Effector memory CD4-positive, alpha-beta T cell (primary cell): ENCODE data around the gene PRPS1.
"Not testable (repeated sequence)": the region's sequence is repeated elsewhere in the genome, so short reads cannot be mapped to it uniquely, and the experiment has no call there.

Experiments
- DNase-seq, 3 donors: peaks; one replicate each; pipeline ENCODE4 v3.0.0-alpha.2; 2020
- H3K27ac ChIP-seq: 2 replicates; pipeline ENCODE4 v1.7.0; 2013; ENCODE audit warnings: mild to moderate bottlenecking, low read length, moderate library complexity; ENCODE audit not compliant: insufficient read depth, poor library complexity, severe bottlenecking
- H3K27me3 ChIP-seq: replicated peaks from 2 replicates; pipeline ENCODE4 v1.7.0; 2013; ENCODE audit warnings: mild to moderate bottlenecking, low read length; ENCODE audit not compliant: insufficient read depth, control insufficient read depth, poor library complexity, severe bottlenecking
- H3K36me3 ChIP-seq: 2 replicates; pipeline ENCODE4 v1.7.0; 2013; ENCODE audit warnings: mild to moderate bottlenecking, low read length, moderate library complexity; ENCODE audit not compliant: control insufficient read depth, insufficient read depth
- H3K4me1 ChIP-seq: 2 replicates; pipeline ENCODE4 v1.7.0; 2013; ENCODE audit warnings: low read length, mild to moderate bottlenecking; ENCODE audit not compliant: control insufficient read depth, insufficient read depth, poor library complexity, severe bottlenecking
- H3K4me3 ChIP-seq: 2 replicates; pipeline ENCODE4 v1.7.0; 2013; ENCODE audit warnings: low read length, low read depth, mild to moderate bottlenecking; ENCODE audit not compliant: insufficient read depth, poor library complexity, severe bottlenecking
- H3K9me3 ChIP-seq: 2 replicates; pipeline ENCODE4 v1.7.0; 2013; ENCODE audit warnings: mild to moderate bottlenecking, low read length, moderate library complexity; ENCODE audit not compliant: control insufficient read depth

PRPS1 gene

DNA sequence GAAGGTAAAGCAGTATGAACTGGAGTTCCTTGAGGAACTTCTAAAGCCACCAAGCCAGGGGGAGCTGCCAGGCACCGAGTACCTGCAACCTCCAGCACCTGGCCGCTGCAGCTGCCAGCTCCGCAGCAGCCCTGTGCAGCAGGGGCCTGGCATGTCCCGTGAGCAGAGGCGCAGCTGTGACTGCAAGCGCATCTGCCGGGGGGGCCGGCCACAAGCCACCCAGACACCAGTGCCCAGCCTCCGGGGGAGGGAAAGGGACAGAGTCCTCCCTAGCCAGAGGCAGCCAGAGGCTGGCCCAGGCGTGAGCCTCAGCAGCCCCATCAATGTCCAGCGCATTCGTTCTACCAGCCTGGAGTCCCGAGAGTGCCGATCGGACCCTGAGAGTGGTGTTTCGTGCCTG is 26.6 kb upstream of the PRPS1 start:
- H3K9me3 ChIP-seq = no peaks in the 10 kb centered on the region
- no peaks in the 10 kb centered on the region for H3K4me1 ChIP-seq

DNA sequence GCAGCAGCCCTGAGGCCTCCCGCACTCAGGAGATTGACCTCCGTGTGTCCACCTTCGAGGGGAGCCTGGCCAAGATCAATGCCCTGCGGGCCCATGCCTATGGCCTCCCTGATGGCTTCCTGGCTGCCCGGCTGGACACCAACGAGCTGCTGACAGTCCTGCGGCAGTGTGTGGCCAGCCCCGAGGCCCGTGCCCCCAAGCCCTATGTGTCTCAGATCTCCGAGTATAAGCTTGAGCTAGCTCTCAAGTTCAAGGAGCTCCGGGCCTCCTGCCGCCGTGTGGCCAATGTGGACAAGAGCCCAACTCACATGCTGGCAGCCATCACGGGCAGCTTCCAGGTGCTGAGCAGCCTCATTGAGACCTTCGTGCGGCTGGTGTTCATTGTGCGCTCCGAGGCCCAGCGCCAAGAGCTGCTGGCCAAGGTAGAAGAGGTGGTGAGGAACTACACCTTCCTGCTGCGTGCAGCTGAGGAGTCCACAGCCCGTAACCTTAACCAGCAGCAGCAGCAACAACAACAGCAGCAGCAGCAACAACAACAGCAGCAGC is 25.5 kb upstream of the PRPS1 start:
- H3K9me3 ChIP-seq = no peaks in the 10 kb centered on the region
- H3K27ac ChIP-seq = no peak overlapping the region
- H3K27me3 ChIP-seq = no peaks in the 10 kb centered on the region
- no peaks in the 10 kb centered on the region for H3K36me3 ChIP-seq
- H3K4me3 ChIP-seq = no peak overlapping the region
- no peak for DNase-seq
- no peaks in the 10 kb centered on the region for H3K4me1 ChIP-seq

More for the DNA sequence above, 26.6 kb upstream of the PRPS1 start:
- Histone ChIP-seq H3K27ac (no peak overlapping the region), H3K36me3 (no peaks in the 10 kb centered on the region), H3K4me3 (no peak overlapping the region), H3K27me3 (no peaks in the 10 kb centered on the region)
- no peak for DNase-seq

DNA sequence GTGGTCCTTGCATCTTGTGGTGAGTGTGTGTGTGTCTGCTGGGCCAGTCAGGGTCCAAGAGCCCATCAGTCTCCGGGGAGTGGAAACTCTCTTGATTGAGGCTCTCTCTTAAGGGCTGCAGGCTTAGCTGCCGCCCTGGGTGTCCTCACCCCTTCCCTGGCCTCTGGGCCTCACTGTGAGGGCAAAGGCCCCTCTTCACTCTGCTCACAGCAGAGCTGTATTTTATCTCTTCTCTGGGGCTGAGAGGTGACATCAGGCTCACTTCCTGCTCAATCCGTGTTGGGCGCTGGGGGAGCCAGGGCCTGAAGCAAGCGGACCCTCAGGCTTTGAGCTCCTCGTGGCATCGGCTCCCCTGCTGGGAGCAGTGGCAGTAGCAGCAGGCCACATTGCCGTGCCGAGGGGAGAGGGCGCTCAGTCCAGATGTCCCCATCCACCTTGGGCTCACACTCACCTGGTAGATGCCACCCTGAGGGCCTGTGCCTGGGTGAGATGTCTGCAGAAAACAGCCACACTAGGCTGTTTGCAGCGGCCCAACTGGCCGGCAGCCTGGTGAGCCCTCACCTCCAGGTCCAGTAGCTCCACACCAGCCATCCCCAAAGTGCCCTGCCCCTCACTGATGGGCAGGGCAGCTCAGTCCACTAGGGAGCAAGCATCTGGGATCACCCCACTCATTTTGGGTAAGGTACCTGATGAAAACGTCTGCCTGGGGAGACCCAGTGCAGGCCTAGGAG is 24.7 kb upstream of the PRPS1 start:
- no peaks in the 10 kb centered on the region for H3K27me3 ChIP-seq
- H3K9me3 ChIP-seq = no peaks in the 10 kb centered on the region
- no peaks in the 10 kb centered on the region for H3K36me3 ChIP-seq
- H3K4me3 ChIP-seq = no peak overlapping the region
- DNase-seq = no peak
- H3K4me1 ChIP-seq = no peaks in the 10 kb centered on the region
- H3K27ac ChIP-seq = no peak overlapping the region

DNA sequence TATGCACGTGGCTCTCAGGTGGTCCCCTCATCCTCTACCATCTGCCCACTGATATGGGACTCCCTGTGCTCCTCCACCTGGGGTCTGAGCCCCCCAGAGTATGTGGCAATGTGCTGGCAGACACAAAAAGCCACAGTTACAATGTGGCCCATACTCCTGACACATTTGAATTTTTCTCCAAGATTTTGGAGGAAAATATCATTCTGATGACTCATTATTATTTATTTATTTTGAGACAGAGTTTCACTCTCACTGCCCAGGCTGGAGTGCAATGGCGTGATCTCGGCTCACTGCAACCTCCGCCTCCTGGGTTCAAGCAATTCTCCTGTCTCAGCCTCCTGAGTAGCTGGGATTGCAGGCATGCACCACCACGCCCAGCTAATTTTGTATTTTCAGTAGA is 19.2 kb upstream of the PRPS1 start:
- H3K27me3 ChIP-seq, H3K4me3 ChIP-seq, H3K36me3 ChIP-seq, H3K27ac ChIP-seq, DNase-seq, H3K4me1 ChIP-seq, H3K9me3 ChIP-seq: not testable (repeated sequence)

DNA sequence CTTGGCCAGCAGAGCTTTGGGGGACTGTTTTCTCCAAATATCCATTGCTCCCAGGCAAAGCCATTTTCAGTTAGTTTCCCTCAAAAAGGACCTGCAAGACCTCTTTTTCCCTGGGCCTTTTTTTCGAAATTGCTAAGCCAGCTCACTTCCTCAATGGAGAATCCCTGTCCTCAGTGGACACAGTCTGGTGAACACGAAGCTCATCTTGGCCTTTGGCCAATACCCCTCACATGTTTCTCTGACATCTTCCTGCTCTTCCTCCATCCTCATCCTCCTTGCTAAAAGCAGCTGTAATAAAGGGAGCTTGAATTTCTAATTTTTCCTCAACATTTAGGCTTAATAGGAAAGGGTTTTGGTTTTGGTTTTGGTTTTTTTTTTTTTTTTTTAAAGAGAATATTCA is 17.6 kb upstream of the PRPS1 start:
- H3K27ac ChIP-seq = no peak overlapping the region
- no peaks in the 10 kb centered on the region for H3K9me3 ChIP-seq
- no peak overlapping the region for H3K4me3 ChIP-seq
- H3K27me3 ChIP-seq = no peaks in the 10 kb centered on the region
- no peak for DNase-seq
- H3K36me3 ChIP-seq = no peaks in the 10 kb centered on the region
- H3K4me1 ChIP-seq = no peaks in the 10 kb centered on the region

DNA sequence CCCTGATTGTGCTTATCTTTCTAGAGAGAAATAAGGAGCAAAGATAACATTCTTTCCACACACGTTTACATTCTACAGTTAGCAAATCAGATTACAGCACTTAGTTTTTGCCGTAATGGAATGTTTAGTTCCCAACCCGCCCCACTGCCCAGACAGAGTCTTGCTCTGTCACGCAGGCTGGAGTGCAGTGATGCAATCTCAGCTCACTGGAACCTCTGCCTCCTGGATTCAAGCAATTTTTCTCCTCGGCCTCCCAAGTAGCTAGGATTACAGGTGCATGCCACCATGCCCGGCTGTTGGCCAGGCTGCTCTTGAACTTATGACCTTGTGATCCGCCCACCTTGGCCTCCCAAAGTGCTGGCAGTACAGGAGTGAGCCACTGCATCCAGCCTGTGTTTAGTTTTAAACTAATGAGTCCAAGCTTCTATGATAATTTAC is 8.4 kb upstream of the PRPS1 start:
- Histone ChIP-seq H3K4me3 (no peak overlapping the region), H3K27ac (no peak overlapping the region), H3K27me3 (no peaks in the 10 kb centered on the region), H3K4me1 (no peaks in the 10 kb centered on the region), H3K36me3 (no peaks in the 10 kb centered on the region), H3K9me3 (no peaks in the 10 kb centered on the region)
- no peak for DNase-seq

DNA sequence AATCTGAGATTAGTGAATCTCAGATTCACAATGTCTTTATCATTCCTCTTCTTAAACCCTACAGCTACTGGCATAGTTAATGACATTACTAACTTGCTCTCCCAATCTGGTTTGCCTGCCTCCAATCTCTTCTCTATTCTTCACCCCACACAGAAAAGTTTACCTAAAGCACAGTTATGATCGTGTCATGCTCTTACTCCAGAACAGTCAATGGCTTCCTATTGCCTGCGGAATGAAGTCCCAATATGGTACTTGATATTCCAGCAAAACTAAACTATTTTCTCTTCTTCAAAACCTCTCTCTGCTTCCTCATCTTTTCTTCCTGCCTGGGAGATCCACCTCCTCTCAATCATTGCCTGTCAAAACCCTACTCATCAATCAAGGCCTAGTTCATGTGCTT is 3.4 kb upstream of the PRPS1 start:
- no peak for DNase-seq
- no peaks in the 10 kb centered on the region for H3K36me3 ChIP-seq
- no peaks in the 10 kb centered on the region for H3K27me3 ChIP-seq
- no peaks in the 10 kb centered on the region for H3K4me1 ChIP-seq
- H3K27ac ChIP-seq = no peak overlapping the region
- no peak overlapping the region for H3K4me3 ChIP-seq
- no peaks in the 10 kb centered on the region for H3K9me3 ChIP-seq

DNA sequence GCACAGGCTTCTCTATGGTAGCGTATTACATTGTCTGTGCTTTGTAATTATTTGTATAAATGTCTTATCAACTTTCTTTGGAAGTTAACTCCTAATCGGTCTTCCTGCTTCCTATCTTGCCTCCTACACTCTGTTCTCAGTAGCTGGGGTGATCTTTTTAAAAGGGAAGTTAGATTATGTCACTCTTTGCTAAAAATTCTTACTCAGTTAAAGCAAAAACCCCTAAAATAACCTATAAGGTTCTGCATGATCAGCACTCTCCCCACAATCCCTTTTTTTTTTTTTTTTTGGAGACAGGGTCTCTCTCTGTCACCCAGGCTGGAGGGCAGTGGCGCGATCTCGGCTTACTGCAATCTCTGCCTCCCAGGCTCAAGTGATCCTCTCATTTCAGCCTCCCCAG is 2.6 kb upstream of the PRPS1 start:
- Histone ChIP-seq H3K4me3 (no peak overlapping the region), H3K27ac (no peak overlapping the region), H3K27me3 (no peaks in the 10 kb centered on the region), H3K36me3 (no peaks in the 10 kb centered on the region), H3K4me1 (no peaks in the 10 kb centered on the region), H3K9me3 (no peaks in the 10 kb centered on the region)
- no peak for DNase-seq

DNA sequence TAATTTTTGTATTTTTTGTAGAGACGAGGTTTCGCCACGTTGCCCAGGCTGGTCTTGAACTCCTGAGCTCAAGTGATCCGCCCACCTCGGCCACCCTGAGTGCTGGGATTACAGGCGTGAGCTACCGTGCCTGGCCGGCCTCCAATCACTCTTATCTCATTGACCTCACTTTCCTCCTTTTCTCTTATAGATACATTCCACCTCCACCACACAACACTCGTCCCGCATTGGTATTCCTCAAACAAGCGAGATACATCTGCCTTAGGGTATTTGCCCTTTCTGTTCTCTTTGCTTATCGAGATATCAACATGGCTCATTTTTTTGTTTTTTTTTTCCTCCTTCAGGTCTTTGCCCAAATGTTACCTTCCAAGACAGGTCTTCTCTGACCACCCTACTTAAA is 1.8 kb upstream of the PRPS1 start:
- no peak for DNase-seq
- H3K27me3 ChIP-seq = no peaks in the 10 kb centered on the region
- no peaks in the 10 kb centered on the region for H3K4me1 ChIP-seq
- H3K36me3 ChIP-seq = no peaks in the 10 kb centered on the region
- no peak overlapping the region for H3K4me3 ChIP-seq
- H3K27ac ChIP-seq = no peak overlapping the region
- H3K9me3 ChIP-seq = no peaks in the 10 kb centered on the region

DNA sequence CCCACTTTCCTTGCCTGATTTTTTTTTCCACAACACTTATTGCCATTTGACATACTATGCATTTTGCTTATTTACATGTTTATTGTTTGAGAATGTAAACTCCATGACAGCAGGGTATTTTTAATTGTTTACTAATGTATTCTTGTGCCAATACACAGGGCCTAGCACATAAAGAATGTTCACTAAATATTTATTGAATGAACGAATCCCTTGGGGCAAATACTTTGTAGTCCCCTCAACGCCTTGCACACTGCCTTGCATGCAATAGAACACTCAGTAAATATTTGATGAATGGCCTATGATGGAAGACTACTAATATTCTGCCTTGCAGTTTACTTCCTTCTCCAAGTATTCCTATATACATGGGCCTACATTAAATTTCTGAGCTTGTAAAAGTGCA is 1.4 kb upstream of the PRPS1 start:
- no peak for DNase-seq
- Histone ChIP-seq H3K36me3 (no peaks in the 10 kb centered on the region), H3K4me1 (no peaks in the 10 kb centered on the region)

More for the DNA sequence above, 1.4 kb upstream of the PRPS1 start:
- Histone ChIP-seq H3K9me3 (no peaks in the 10 kb centered on the region), H3K27me3 (no peaks in the 10 kb centered on the region), H3K27ac (no peak overlapping the region), H3K4me3 (no peak overlapping the region)
